ENCODE measurements around the gene EPHA8. TPM values are rescaled to one million over a fixed set of nuclear protein-coding genes. Genes with fewer than 3 reads are reported as not detected.

EPHA8 gene
- total RNA-seq, 1 donor from 2014 or later: 0.51 TPM

DNA sequence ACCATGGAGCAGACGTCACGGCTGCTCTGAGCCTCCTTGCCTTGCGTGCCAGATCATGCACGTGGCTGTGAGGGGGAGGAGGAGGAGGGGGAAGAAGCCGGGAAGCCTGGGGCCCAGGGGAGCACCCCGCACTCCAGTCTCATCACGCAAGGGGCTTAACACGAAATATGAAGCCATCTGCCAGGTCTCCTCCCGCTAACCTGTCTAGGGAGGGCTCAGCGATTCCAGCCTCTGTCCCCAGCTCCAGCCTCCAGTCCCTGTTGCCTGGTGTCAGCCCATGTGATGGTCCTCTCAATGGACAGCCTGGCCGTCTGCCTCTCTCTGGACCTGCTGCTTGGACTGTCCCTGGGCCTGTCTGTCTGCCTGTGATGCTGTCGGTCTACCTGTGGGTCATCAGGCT is 50.7 kb downstream of the EPHA8 start:
- Mint-ChIP-seq H3K27ac (ENCODE audit: unreplicated experiment) (no peak overlapping the region), H3K4me3 (ENCODE audit: unreplicated experiment) (no peak overlapping the region), H3K36me3 (ENCODE audit: unreplicated experiment) (no peaks in the 10 kb centered on the region), H3K4me1 (ENCODE audit: unreplicated experiment) (no peaks in the 10 kb centered on the region), H3K27me3 (ENCODE audit: unreplicated experiment) (peaks cover 47% of the 10 kb centered on the region), H3K9me3 (ENCODE audit: unreplicated experiment) (no peaks in the 10 kb centered on the region)
- no peak for TF ChIP-seq CTCF (IDR thresholded peaks at IDR 0.05)
- no peak for DNase-seq (ENCODE audit: extremely low spot score, unreplicated experiment)

GRCh38 chr1:22615886-22616285 is 52.6 kb downstream of the EPHA8 start:
- peaks cover 48% of the 10 kb centered on the region for H3K27me3 Mint-ChIP-seq (ENCODE audit: unreplicated experiment)
- no peak for TF ChIP-seq CTCF (IDR thresholded peaks at IDR 0.05)

DNA sequence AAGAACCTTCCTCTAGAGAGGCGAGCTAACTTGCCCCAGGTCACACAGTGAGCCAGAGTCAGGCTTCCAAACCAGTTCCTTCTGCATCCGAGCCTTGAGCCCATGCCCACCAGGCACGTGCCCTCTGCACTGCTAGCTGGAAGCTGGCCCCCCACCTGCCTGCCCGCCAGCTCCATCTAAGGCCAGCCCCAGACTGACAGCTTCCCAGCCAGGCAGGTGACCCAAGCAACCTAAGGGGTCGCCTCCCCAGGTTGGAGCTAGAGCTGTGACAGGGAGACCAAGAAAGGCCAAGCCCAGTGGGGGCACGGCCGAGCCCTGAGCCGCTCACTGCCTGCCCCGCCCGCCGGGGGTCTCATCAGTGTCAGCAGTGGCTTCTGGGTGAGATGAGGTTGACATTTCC is 53.3 kb downstream of the EPHA8 start:
- H3K27me3 Mint-ChIP-seq (ENCODE audit: unreplicated experiment): peaks cover 45% of the 10 kb centered on the region
- no peak overlapping the region for H3K4me3 Mint-ChIP-seq (ENCODE audit: unreplicated experiment)
- TF ChIP-seq CTCF (IDR thresholded peaks at IDR 0.05): no peak
- no peak for DNase-seq (ENCODE audit: extremely low spot score, unreplicated experiment)
- H3K27ac Mint-ChIP-seq (ENCODE audit: unreplicated experiment): no peak overlapping the region
- H3K4me1 Mint-ChIP-seq (ENCODE audit: unreplicated experiment): no peaks in the 10 kb centered on the region
- no peaks in the 10 kb centered on the region for H3K9me3 Mint-ChIP-seq (ENCODE audit: unreplicated experiment)
- H3K36me3 Mint-ChIP-seq (ENCODE audit: unreplicated experiment): no peaks in the 10 kb centered on the region

More at GRCh38 chr1:22615886-22616285, 52.6 kb downstream of the EPHA8 start:
- H3K4me3 Mint-ChIP-seq (ENCODE audit: unreplicated experiment): no peak overlapping the region
- no peaks in the 10 kb centered on the region for H3K9me3 Mint-ChIP-seq (ENCODE audit: unreplicated experiment)
- no peak for DNase-seq (ENCODE audit: extremely low spot score, unreplicated experiment)
- H3K4me1 Mint-ChIP-seq (ENCODE audit: unreplicated experiment): no peaks in the 10 kb centered on the region
- H3K36me3 Mint-ChIP-seq (ENCODE audit: unreplicated experiment): no peaks in the 10 kb centered on the region
- H3K27ac Mint-ChIP-seq (ENCODE audit: unreplicated experiment): no peak overlapping the region

GRCh38 chr1:22618056-22618455 is 54.8 kb downstream of the EPHA8 start:
- no peak overlapping the region for H3K4me3 Mint-ChIP-seq (ENCODE audit: unreplicated experiment)
- H3K27ac Mint-ChIP-seq (ENCODE audit: unreplicated experiment): no peak overlapping the region
- DNase-seq (ENCODE audit: extremely low spot score, unreplicated experiment): no peak
- no peak for TF ChIP-seq CTCF (IDR thresholded peaks at IDR 0.05)
- H3K27me3 Mint-ChIP-seq (ENCODE audit: unreplicated experiment): peaks cover 48% of the 10 kb centered on the region
- H3K4me1 Mint-ChIP-seq (ENCODE audit: unreplicated experiment): no peaks in the 10 kb centered on the region
- H3K9me3 Mint-ChIP-seq (ENCODE audit: unreplicated experiment): no peaks in the 10 kb centered on the region
- H3K36me3 Mint-ChIP-seq (ENCODE audit: unreplicated experiment): no peaks in the 10 kb centered on the region

- Mint-ChIP-seq H3K9me3 (ENCODE audit: unreplicated experiment) (no peaks in the 10 kb centered on the region), H3K4me3 (ENCODE audit: unreplicated experiment) (no peak overlapping the region), H3K27ac (ENCODE audit: unreplicated experiment) (no peak overlapping the region), H3K27me3 (ENCODE audit: unreplicated experiment) (peaks cover 45% of the 10 kb centered on the region), H3K36me3 (ENCODE audit: unreplicated experiment) (no peaks in the 10 kb centered on the region), H3K4me1 (ENCODE audit: unreplicated experiment) (no peaks in the 10 kb centered on the region)
- DNase-seq (ENCODE audit: extremely low spot score, unreplicated experiment): no peak
- TF ChIP-seq CTCF (IDR thresholded peaks at IDR 0.05): no peak
These were observed 56.0 kb downstream of the EPHA8 start for GRCh38 chr1:22619252-22619651.

Data from osteocyte (in vitro differentiated cells).